GM12874 (cell line): Measurements from ENCODE around the gene GET4.

ENCODE experiments used
- CTCF ChIP-seq: IDR thresholded peaks from 2 replicates; pipeline ENCODE4 v1.5.1; 2011; ENCODE audit warnings: low read depth, mild to moderate bottlenecking, control low read depth, low read length, moderate library complexity; ENCODE audit not compliant: insufficient read depth

Gene GET4

GRCh38 chr7:833601-834258, 42.6 kb upstream of the GET4 start:
- no peak for TF ChIP-seq CTCF

GRCh38 chr7:834277-834676, 42.1 kb upstream of the GET4 start:
- no peak for TF ChIP-seq CTCF

- no peak for TF ChIP-seq CTCF
These were observed 41.3 kb upstream of the GET4 start for GRCh38 chr7:835021-835420.

- TF ChIP-seq CTCF, result no peak
These were observed 40.6 kb upstream of the GET4 start for GRCh38 chr7:835485-836401.

GRCh38 chr7:836429-836828, 39.9 kb upstream of the GET4 start:
- TF ChIP-seq CTCF, result 0 out of 2 replicates have a peak, but pooled peaks have one; percentile 7

- TF ChIP-seq CTCF, result no peak
These were observed 39.4 kb upstream of the GET4 start for GRCh38 chr7:837001-837400.

DNA sequence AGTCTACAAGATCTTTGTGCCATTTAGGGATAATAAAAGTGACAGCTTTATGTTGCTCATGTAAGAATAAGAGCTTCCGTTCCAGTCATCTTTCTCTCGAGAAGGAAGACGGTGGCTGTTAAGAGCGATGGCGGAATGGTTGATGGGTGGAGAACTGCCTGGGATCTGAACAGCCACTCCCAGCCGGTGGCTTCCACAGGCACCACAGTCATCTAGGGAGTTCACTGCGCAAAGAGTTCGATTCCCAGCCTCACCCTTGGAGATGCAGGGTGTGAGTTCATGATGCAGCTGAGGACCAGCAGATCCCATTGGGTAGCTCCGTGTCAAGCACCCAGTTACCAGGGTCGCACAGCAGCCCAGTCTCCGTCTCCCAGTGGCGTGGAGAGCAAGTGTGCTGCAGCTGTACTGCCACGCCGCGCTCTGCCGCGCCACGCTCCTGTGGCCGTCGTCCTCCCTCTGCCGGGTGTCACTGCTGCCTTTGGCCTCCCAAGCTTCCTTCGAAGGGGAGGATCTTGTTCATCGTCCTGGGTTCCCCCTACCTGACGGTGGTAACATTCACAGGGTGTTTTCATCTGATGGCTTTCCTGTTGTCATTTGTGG, 36.3 kb upstream of the GET4 start:
- no peak for TF ChIP-seq CTCF
